Stimulated activated CD8-positive, alpha-beta memory T cell treated with anti-CD3 and anti-CD28 coated beads, Interleukin-12 subunit alpha, Interleukin-12 subunit beta, amount 100 ng/mL, for 24 hours (primary cell): ENCODE measurements around the gene SLC25A24.
"Not testable (repeated sequence)": the region's sequence is repeated elsewhere in the genome, so short reads cannot be mapped to it uniquely, and the experiment has no call there.

Experiments used
- DNase-seq: peaks from one replicate; pipeline ENCODE4 v3.0.0-alpha.2; 2020; ENCODE audit errors: extremely low read depth

Gene SLC25A24

DNA sequence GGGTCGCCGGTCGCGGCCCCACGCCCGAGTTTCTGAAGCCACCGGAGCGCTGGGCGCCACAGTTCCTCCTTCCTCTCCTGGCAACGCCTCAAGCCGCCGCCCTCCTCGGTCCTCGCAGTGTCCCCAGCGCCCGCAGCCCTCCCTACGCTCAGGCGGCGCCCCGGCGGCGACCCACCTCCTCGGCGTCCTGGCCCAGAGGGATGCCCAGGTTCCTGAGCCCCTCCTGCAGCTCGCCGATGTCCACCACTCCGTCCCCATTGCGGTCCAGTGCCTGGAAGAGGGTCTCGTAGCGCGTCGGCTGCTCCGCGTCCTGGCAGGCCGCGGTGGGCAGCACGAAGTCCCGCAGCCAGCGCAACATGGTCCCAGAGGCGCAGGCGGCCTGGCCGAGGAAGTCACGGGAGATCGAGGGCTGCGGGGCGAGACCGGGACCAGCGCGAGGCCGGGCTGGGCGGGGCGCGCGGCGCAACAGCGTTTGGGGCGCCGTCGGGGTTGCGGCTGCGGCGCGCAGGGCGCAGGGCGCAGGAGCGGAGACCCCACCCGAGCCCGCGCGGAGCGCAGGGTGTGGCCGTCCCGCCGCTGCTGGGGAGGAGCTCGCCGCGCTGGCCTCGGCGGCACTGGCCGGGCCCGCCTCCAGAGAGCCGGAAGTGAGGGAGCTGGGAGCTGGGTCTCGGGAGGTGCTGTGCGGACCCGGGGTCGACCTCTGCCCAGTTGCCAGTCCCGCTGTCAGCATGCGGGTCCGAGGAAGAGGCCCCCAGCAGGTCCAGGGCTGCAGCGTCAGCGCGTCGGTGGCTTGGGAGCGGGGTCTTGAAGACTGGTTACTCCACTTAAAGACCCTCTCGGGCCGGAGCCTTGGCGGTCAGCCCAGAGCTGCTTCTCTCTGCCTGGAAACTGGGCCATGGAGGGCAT lies at the start of gene SLC25A24:
SLC25A24 (minus strand) TSS at position 563 of the 906 bp plus-strand sequence; CDS start at position 358, 205 bp downstream.
- DNase-seq = peak; percentile 47

GRCh38 chr1:108243976-108244375 lies 43.8 kb upstream of the SLC25A24 start, which contains the start of gene NBPF4:
Gene NBPF4, minus strand, starts transcription at chr1:108244076. Its CDS starts 315 bp downstream, at chr1:108243761.
- DNase-seq = not testable (repeated sequence)

GRCh38 chr1:108239426-108239825 lies 39.3 kb upstream of the SLC25A24 start:
- DNase-seq = not testable (repeated sequence)

- not testable (repeated sequence) for DNase-seq
These were observed 35.2 kb upstream of the SLC25A24 start for GRCh38 chr1:108235308-108235707.

DNA sequence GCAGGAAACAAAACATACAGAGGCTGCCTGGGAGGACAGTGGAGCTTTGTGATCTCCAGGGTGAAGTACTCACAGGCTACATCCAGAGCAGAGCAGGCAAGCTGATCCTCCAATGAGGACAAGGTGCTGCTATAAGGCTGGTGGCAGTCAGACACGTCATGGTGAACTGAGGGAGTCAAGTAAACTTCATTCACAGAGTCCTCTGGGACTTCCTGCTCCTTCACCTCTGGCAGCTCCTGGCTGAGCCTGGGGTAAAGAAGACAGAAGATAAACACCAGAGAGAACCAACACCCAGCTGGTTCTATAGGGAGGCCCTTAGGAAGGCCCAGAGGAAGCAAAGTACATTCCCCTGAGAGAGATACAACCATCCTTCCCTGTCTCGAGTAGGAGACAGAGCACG lies 32.0 kb upstream of the SLC25A24 start:
- DNase-seq = not testable (repeated sequence)

GRCh38 chr1:108229976-108230375 lies 29.8 kb upstream of the SLC25A24 start:
- DNase-seq = not testable (repeated sequence)

GRCh38 chr1:108227772-108228171 lies 27.6 kb upstream of the SLC25A24 start:
- DNase-seq = not testable (repeated sequence)

DNA sequence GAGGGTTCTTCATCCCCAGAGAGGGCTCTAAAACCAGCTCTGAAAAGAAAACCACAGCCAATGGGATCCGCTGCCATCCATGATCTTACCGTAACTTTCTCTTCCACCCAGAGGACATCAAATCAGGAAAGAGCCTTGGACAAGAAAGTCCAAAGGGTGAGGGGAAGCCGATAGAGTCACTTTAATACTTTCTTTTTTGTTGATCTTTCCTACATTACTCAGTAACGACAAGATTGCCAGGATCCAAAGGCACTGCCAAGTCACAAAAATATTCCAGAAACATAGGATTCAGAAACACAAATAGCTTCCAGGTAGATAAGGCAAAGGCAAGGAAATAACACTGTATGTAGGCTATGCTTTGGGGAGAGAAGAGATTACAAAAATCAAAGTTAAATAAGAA lies 26.7 kb upstream of the SLC25A24 start:
- DNase-seq = not testable (repeated sequence)

- DNase-seq = not testable (repeated sequence)
These were observed 23.1 kb upstream of the SLC25A24 start for GRCh38 chr1:108223226-108223625.

DNA sequence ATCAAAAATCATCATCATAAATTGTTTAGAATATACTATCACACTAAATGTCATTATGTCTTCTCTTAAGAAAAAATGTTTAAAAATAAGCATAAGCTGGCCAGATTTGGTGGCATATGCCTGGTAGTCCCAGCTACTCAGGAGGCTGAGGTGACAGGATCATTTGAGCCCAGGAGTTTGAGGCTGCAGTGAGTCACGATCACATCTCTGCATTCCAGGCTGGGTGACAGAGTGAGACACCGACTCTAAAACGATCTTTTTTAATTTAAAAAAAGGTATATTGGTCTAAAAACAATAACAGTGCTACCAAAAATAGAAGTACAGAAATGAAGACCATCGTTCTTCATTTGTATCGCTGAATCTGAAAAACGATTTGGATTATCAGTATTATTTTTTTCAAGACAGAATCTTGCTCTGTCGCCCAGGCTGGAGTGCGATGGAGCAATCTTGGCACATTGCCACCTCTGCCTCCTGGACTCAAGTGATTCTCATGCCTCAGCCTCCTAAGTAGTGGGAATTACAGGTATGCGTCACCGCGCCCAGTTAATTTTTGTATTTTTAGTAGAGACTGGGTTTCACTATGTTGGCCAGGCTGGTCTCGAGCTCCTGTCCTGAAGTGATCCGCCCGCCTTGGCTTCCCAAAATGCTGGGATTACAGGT lies 17.5 kb upstream of the SLC25A24 start:
- not testable (repeated sequence) for DNase-seq

DNA sequence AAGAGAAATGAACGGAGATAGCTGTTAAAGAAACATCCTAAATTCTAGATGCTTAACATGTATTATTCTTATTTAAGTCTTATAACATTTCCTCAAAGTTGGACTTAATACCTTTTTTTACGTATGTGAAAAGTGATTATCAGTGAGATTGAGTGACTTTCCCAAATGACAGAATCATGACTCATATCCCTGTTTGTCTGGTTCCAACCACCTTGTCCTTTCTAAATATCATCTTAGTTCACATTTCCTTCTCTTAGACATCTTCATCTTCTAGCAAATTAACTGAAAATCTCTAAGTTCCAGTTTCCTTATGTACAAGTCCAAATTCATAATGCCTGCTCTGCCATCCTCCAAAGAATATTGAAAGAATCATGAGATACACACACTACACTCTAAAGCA lies 16.9 kb upstream of the SLC25A24 start:
- not testable (repeated sequence) for DNase-seq

DNA sequence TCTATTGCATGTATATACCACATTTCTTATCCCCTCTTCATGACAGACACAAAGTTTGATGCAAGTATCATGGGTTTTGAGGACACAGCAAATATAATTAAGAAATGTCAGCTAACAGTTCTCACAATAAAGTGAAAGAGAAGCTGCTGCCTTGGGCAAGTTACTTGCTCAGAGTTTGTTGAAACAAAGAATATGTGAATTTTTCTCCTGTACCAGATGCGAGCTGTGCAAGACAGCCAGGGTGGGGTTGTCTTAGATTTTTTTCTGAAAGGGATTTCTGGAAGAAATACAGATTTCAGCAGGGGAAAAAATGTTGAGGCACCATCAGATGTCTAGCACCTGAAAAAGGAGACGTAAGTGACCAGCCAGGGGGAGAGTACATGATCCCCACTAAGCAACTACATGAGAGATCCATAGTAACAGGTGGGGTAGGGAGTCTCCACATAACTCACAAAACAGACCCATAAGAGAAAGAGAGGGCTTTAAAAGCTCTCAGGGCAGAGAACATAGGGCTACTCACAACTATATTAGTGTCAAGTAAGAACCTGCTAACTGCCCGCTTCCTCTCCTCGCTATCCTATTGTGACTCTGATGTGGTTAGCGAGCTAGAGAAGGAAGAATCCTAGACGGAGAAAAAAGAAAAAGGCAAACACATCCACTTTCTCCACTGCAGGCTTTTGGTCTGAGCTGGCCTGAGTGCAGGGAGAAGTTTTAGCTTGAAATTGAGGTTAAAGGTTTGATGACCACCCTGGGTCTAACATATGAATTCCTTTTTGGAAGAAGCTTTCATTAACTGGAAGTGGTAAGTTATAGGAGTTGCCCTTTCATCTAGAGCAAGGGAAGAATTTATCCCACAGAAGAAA lies 16.1 kb upstream of the SLC25A24 start:
- DNase-seq = not testable (repeated sequence)

DNA sequence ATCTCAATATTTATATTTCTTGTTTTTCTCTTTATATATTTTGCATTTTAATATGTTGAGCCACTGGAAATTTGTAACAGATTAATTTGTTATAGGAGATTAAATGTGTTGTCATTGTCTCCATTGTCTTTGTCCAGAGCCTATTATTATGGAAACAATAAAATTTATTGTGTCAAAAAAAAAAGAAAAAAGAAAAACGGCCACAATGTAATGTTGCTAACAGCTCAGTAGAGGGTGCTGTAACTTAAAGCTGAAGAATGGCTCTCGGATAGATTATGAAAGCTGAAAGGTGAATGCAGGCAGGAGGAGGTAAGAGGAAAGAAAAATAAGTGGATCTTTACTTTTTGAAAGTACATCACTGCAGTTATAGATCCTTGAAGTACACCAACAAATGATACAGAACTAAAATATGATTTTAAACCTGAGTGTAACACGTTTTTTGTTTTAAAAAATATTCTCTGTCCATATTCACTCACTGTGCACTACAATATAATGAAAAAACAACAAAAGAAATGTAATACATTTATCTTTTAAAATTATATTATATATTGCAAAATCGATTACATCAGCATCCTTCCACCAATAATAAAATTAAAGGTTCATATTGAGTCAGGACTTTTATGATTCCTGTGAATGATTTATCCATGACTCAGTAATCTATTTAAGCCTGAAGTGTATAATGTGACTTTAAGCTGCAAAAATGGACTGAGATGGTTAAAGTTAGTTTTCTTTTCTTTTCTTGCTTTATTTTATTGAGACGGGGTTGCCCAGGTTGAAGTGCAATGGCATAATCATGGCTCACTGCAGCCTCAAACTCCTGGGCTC lies 14.7 kb upstream of the SLC25A24 start:
- not testable (repeated sequence) for DNase-seq

DNA sequence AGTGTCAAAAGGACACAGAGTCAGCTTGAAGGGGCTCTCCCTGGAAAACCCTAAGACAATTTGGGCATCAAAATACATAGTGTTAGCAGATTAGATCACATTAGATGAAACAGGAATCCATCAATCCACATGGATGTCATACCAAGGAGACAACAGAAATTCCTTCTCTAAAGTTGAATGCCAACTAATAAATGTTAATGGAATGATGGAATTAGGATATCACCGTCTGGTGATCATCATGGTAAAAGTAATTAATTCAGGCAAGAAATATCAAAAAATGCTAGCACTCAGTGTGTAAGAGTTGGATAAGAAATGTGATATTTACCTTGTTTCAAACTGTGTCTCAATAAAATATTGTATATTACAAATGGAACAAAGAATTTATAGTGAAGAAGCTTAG lies 10.9 kb upstream of the SLC25A24 start:
- no peak for DNase-seq

DNA sequence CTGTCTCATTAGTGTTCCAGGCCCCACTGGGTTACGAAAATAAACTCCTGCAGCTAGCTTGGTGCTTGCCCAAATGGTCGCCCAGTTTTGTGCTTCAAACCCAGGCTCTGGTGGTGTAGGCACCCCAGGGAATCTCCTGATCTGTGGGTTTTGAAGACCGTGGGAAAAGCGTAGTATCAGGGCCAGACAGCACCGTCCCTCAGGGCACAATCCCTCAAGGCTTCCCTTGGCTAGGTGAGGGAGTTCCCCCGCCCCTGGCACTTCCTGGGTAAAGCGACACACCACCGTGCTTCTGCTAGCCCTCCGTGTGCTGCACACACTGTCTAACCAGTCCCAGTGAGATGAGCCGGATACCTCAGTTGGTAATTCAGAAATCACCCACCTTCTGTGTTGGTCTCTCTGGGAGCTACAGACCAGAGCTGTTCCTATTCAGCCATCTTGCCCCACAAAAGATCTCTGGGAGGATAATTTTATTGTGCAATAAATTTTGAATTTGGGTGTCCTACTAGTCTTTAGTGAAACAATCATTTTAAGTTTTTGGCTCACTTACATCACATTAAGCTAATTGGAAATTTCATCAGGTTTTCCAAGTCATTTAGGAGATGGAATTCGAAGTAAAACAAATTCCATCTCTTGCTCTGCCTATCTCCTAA lies 9.4 kb upstream of the SLC25A24 start:
- DNase-seq = no peak

- no peak for DNase-seq
These were observed 8.7 kb upstream of the SLC25A24 start for GRCh38 chr1:108208724-108209446.

GRCh38 chr1:108203582-108203981 lies 3.4 kb upstream of the SLC25A24 start:
- DNase-seq = not testable (repeated sequence)

DNA sequence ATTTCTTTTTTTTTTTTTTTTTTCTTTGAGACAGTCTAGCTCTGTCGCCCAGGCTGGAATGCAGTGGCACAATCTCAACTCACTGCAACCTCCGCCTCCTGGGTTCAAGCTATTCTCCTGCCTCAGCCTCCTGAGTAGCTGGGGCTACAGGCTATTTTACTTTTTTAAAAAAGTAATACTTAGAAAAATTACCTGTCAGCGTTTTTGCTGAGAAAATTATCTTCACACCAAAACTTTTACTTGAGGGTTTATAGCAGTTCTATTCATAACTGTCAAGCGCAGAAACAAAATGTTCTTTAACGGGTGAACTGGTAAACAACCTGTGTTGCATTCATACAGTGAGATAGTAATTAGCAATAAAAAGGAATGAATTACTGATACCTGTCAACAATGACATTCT lies 1.5 kb upstream of the SLC25A24 start:
- no peak for DNase-seq

DNA sequence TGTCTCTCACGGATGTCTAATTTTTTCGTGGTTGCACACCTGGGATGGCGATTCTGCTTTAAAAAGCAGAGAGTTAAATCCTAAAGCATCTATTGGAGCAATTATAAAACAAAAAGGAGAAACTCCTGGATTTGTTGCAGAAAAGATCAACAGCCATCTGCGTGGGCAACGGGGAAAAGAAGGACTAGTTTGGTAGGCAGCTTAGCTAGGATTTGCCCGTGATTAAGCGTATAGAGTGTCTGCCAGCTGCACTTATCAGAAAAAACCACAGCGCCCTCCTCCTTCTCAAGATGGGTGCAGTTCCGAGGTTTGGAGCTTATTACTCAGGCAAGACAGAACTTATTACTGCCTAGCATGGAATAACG lies 526 bp upstream of the SLC25A24 start:
- peak; percentile 10 for DNase-seq
